A549 treated with Mapracorat at 1 μM for 4 hours (cell line): ENCODE results near the gene TBCEL. TPM values are rescaled to one million over a fixed set of nuclear protein-coding genes. Genes with fewer than 3 reads are reported as not detected.

Experiments used
- total RNA-seq: library from RNA; stranded (reverse); fragments of 200-300 nt; extraction: Qiagen RNA extraction; gene quantifications from 5 replicates; pipeline ENCODE4 v1.2.3, GENCODE V29; 2022

TBCEL gene
- total RNA-seq = 4.3 to 5.4 TPM (median 5.4 TPM) in 5 replicates

GRCh38 chr11:121023848-121024751 lies at the start of gene TBCEL:
Gene TBCEL, plus strand, starts transcription at chr11:121024102. Its CDS starts 21,589 bp downstream, at chr11:121045691.

GRCh38 chr11:121100943-121101342 lies 77.0 kb downstream of the TBCEL start, which contains the start of gene TECTA:
Gene TECTA, plus strand, starts transcription at chr11:121101243. Its CDS starts 1,423 bp downstream, at chr11:121102666.

Other genes with a start within 250 kb of the TBCEL start
- 0.02 to 0.06 TPM (median 0.05 TPM) in 5 replicates for gene TECTA, start 77.1 kb downstream of the TBCEL start, total RNA-seq